H9 (cell line): ENCODE results near the gene ZNHIT2. TPM values are rescaled to one million over a fixed set of nuclear protein-coding genes. Genes with fewer than 3 reads are reported as not detected.

Experiments used
- DNase-seq: peaks from one replicate; pipeline ENCODE4 v3.0.0-alpha.2; 2017
- H2AFZ ChIP-seq: one replicate; pipeline ENCODE4 v1.6.1; 2013; ENCODE audit warnings: mild to moderate bottlenecking, low read length, control low read depth, moderate library complexity
- H2AK5ac ChIP-seq: 2 replicates; pipeline ENCODE4 v1.6.1; 2013; ENCODE audit warnings: low read length, control low read depth, mixed read lengths; ENCODE audit not compliant: insufficient read length
- H2BK120ac ChIP-seq: one replicate; pipeline ENCODE4 v1.6.1; 2013; ENCODE audit warnings: low read depth, mild to moderate bottlenecking, low read length, control low read depth, inconsistent platforms; ENCODE audit not compliant: poor library complexity, severe bottlenecking
- H2BK12ac ChIP-seq: 2 replicates; pipeline ENCODE4 v1.6.1; 2013; ENCODE audit warnings: low read length, control low read depth, mixed read lengths, low read depth; ENCODE audit not compliant: insufficient read length
- H2BK15ac ChIP-seq: 2 replicates; pipeline ENCODE4 v1.6.1; 2013; ENCODE audit warnings: low read depth, low read length, control low read depth
- H2BK20ac ChIP-seq: one replicate; pipeline ENCODE4 v1.6.1; 2013; ENCODE audit warnings: low read depth, mild to moderate bottlenecking, low read length, control low read depth, inconsistent platforms; ENCODE audit not compliant: poor library complexity, severe bottlenecking
- H2BK5ac ChIP-seq: 2 replicates; pipeline ENCODE4 v1.6.1; 2013; ENCODE audit warnings: low read length, control low read depth, mixed read lengths; ENCODE audit not compliant: insufficient read length
- H3K14ac ChIP-seq: 2 replicates; pipeline ENCODE4 v1.6.1; 2013; ENCODE audit warnings: low read length, control low read depth; ENCODE audit not compliant: insufficient read depth
- H3K18ac ChIP-seq: 2 replicates; pipeline ENCODE4 v1.6.1; 2013; ENCODE audit warnings: low read depth, mild to moderate bottlenecking, mixed read lengths, low read length, control low read depth; ENCODE audit not compliant: insufficient read length
- H3K23ac ChIP-seq: 2 replicates; pipeline ENCODE4 v1.6.1; 2013; ENCODE audit warnings: low read length, control low read depth, mixed read lengths, low read depth; ENCODE audit not compliant: insufficient read length
- H3K23me2 ChIP-seq: 2 replicates; pipeline ENCODE4 v1.6.1; 2013; ENCODE audit warnings: low read depth, mild to moderate bottlenecking, mixed read lengths, low read length, control low read depth; ENCODE audit not compliant: insufficient read length, poor library complexity, severe bottlenecking
- H3K27ac ChIP-seq: 2 replicates; pipeline ENCODE4 v1.5.1; 2013; ENCODE audit warnings: low read length, control low read depth, mixed read lengths, low read depth; ENCODE audit not compliant: insufficient read length
- H3K27me3 ChIP-seq: 2 replicates; pipeline ENCODE4 v1.6.1; 2013; ENCODE audit warnings: low read length, control low read depth, inconsistent platforms; ENCODE audit not compliant: insufficient read depth
- H3K4ac ChIP-seq: 2 replicates; pipeline ENCODE4 v1.6.1; 2013; ENCODE audit warnings: low read depth, mild to moderate bottlenecking, control low read depth, inconsistent platforms, low read length, moderate library complexity
- H3K4me1 ChIP-seq: 2 replicates; pipeline ENCODE4 v1.6.1; 2013; ENCODE audit warnings: low read length, control low read depth, inconsistent platforms; ENCODE audit not compliant: insufficient read depth
- H3K4me2 ChIP-seq: 2 replicates; pipeline ENCODE4 v1.6.1; 2013; ENCODE audit warnings: low read length, control low read depth, mixed read lengths; ENCODE audit not compliant: insufficient read length, insufficient read depth
- H3K56ac ChIP-seq: 2 replicates; pipeline ENCODE4 v1.6.1; 2013; ENCODE audit warnings: low read depth, mild to moderate bottlenecking, mixed read lengths, low read length, control low read depth; ENCODE audit not compliant: insufficient read length
- H3K79me1 ChIP-seq: 2 replicates; pipeline ENCODE4 v1.6.1; 2013; ENCODE audit warnings: low read depth, mild to moderate bottlenecking, moderate library complexity, low read length, control low read depth, inconsistent platforms; ENCODE audit not compliant: insufficient read depth, poor library complexity, severe bottlenecking
- H3K79me2 ChIP-seq: 2 replicates; pipeline ENCODE4 v1.6.1; 2013; ENCODE audit warnings: low read length, control low read depth, inconsistent platforms; ENCODE audit not compliant: insufficient read depth
- H3K9ac ChIP-seq: 2 replicates; pipeline ENCODE4 v1.6.1; 2013; ENCODE audit warnings: low read length, control low read depth, mixed read lengths; ENCODE audit not compliant: insufficient read length; ENCODE audit errors: extremely low read depth
- H3K9me3 ChIP-seq: one replicate; pipeline ENCODE4 v1.6.1; 2013; ENCODE audit warnings: low read depth, low read length, inconsistent platforms; ENCODE audit not compliant: control insufficient read depth
- H3T11ph ChIP-seq: one replicate; pipeline ENCODE4 v1.6.1; 2013; ENCODE audit warnings: mild to moderate bottlenecking, low read length, control low read depth, inconsistent platforms
- H4K20me1 ChIP-seq: one replicate; pipeline ENCODE4 v1.6.1; 2013; ENCODE audit not compliant: control insufficient read depth, insufficient read length, insufficient read depth
- H4K5ac ChIP-seq: 2 replicates; pipeline ENCODE4 v1.6.1; 2013; ENCODE audit warnings: low read depth, mild to moderate bottlenecking, mixed read lengths, low read length, control low read depth; ENCODE audit not compliant: insufficient read length
- H4K8ac ChIP-seq: replicated peaks from 2 replicates; pipeline ENCODE4 v1.6.1; 2013; ENCODE audit warnings: low read length, control low read depth, mixed read lengths, low read depth; ENCODE audit not compliant: insufficient read length
- H4K91ac ChIP-seq: 2 replicates; pipeline ENCODE4 v1.6.1; 2013; ENCODE audit warnings: low read depth, mild to moderate bottlenecking, moderate library complexity, mixed read lengths, low read length, control low read depth; ENCODE audit not compliant: insufficient read length
- H3K27ac Mint-ChIP-seq, 3 experiments: 2 replicates in 2 of 3; 3 replicates in 1 of 3; pipeline ENCODE4 v1.8.0; 2020 to 2021; ENCODE audit warnings: mixed read lengths in 3 of 3, mild to moderate bottlenecking in 1 of 3, moderate library complexity in 1 of 3
- H3K27me3 Mint-ChIP-seq: 2 replicates; pipeline ENCODE4 v1.8.0; 2021; ENCODE audit warnings: low read depth, mild to moderate bottlenecking, moderate library complexity, mixed read lengths
- H3K36me3 Mint-ChIP-seq, 3 experiments: 2 replicates in 2 of 3; 3 replicates in 1 of 3; pipeline ENCODE4 v1.8.0; 2020 to 2021; ENCODE audit warnings: low read depth in 3 of 3, mixed read lengths in 3 of 3; ENCODE audit not compliant: insufficient read depth in 1 of 3
- H3K4me1 Mint-ChIP-seq, 2 experiments: 2 replicates each; pipeline ENCODE4 v1.8.0; 2020; ENCODE audit warnings: mixed read lengths in 2 of 2
- H3K4me3 Mint-ChIP-seq, 2 experiments: 2 replicates in 1 of 2; 3 replicates in 1 of 2; pipeline ENCODE4 v1.8.0; 2020 to 2021; ENCODE audit warnings: mild to moderate bottlenecking in 2 of 2, mixed read lengths in 2 of 2, moderate library complexity in 1 of 2
- H3K9me3 Mint-ChIP-seq, 2 experiments: 2 replicates in 1 of 2; 3 replicates in 1 of 2; pipeline ENCODE4 v1.8.0; 2020; ENCODE audit warnings: mild to moderate bottlenecking in 2 of 2, mixed read lengths in 2 of 2, moderate library complexity in 1 of 2
- CTCF ChIP-seq: fragments of 200-600 bp; sonication (generic); conservative IDR thresholded peaks from 3 replicates; pipeline ENCODE4 v1.8.0; 2021; ENCODE audit warnings: antibody characterized with exemption, mild to moderate bottlenecking
- WGBS: extraction: QIAGEN DNeasy Blood & Tissue Kit; methylation state at CpG from one replicate; pipeline ENCODE4 v1.1.7; 2013; ENCODE audit warnings: missing lambda C conversion rate, low lambda C conversion rate, mixed read lengths; ENCODE audit not compliant: insufficient read length; ENCODE audit errors: extremely low coverage; 5-methylcytosine and 5-hydroxymethylcytosine counted together
- total RNA-seq: library from RNA; stranded (reverse); gene quantifications from 2 replicates; pipeline ENCODE4 v1.2.1, GENCODE V29; 2021

The ZNHIT2 gene
- total RNA-seq, 1 experiment from 2014 or later, result 18.3 TPM

DNA sequence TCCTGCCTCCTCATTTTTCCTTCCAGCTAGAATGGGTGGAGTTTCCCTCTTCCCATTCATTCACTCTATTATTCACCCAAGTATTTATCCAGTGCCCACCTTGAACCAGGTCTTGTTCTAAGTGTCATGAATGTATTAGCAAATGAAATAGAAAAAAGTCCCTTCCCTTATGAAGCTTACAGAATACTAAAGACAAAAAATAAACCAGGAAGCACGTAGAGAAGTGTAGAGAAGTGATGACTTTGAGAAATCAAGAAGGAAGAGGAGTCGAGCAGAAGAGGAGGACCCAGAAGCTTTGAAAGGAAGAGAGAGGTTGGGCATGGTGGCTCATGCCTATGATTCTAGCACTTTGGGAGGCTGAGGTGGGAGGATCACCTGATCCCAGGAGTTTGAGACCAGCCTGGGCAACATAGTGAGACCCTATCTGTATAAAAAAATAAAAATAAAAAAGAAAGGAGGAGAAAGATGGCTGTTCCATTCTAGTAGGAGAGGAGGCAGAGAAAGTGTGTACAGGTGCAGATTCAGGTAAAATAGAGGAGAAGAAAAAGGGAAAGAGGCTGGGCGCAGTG lies 33.9 kb upstream of the ZNHIT2 start:
- no CpG with 5 or more reads among the region's 3 CpGs for WGBS
- H3K27me3 ChIP-seq, result no peaks in the 10 kb centered on the region
- H4K5ac ChIP-seq, result no peak overlapping the region
- H4K20me1 ChIP-seq, result no peaks in the 10 kb centered on the region
- no peak overlapping the region for H2BK15ac ChIP-seq
- no peak overlapping the region for H3K14ac ChIP-seq
- no peak for DNase-seq
- H2BK12ac ChIP-seq, result no peak overlapping the region
- no peaks in the 10 kb centered on the region for H3K4me1 ChIP-seq
- H3K27ac ChIP-seq, result no peak overlapping the region
- Mint-ChIP-seq H3K9me3 (peaks cover 5% of the 10 kb centered on the region in 2 experiments; a peak in 4 of 5 replicates), H3K4me1 (peaks cover 5 to 6% of the 10 kb centered on the region in 2 experiments; a peak in 3 of 4 replicates), H3K36me3 (no peaks in the 10 kb centered on the region), H3K27me3 (peaks cover 12% of the 10 kb centered on the region), H3K27ac (no peak overlapping the region), H3K4me3 (no peak overlapping the region)
- H3T11ph ChIP-seq, result no peak overlapping the region
- no peak for TF ChIP-seq CTCF
- H3K4ac ChIP-seq, result no peak overlapping the region
- no peak overlapping the region for H4K91ac ChIP-seq
- no peak overlapping the region for H2BK20ac ChIP-seq
- no peak overlapping the region for H3K56ac ChIP-seq
- H3K9ac ChIP-seq, result no peak overlapping the region
- H2BK120ac ChIP-seq, result no peak overlapping the region
- H2AK5ac ChIP-seq, result no peak overlapping the region
- no peak overlapping the region for H3K4me2 ChIP-seq
- H3K18ac ChIP-seq, result no peak overlapping the region
- no peaks in the 10 kb centered on the region for H3K9me3 ChIP-seq
- H2BK5ac ChIP-seq, result no peak overlapping the region
- H3K23ac ChIP-seq, result no peak overlapping the region
- H3K79me1 ChIP-seq, result no peaks in the 10 kb centered on the region
- no peak overlapping the region for H2AFZ ChIP-seq
- no peaks in the 10 kb centered on the region for H3K23me2 ChIP-seq
- no peaks in the 10 kb centered on the region for H3K79me2 ChIP-seq
- no peak overlapping the region for H4K8ac ChIP-seq
